H1 (cell line): ENCODE results near the gene ZNF683. TPM values are rescaled to one million over a fixed set of nuclear protein-coding genes. Genes with fewer than 3 reads are reported as not detected.

Experiments
- CTCF ChIA-PET: fragments of 300-600 bp; sonication (Branson Sonifier 250); formaldehyde crosslinking; loops from one replicate; lab custom pipeline; 2021; ENCODE audit not compliant: partially characterized antibody; lab: Charles Lee
- POLR2A ChIA-PET: fragments of 300-600 bp; sonication (Branson Sonifier 250); formaldehyde crosslinking; loops from one replicate; lab custom pipeline; 2021; ENCODE audit warnings: inconsistent platforms; ENCODE audit not compliant: partially characterized antibody; lab: Charles Lee
- DNase-seq, 2 experiments: peaks; one replicate each; pipeline versions ENCODE4 v3.0.0 to v3.0.0-alpha.2; 2010 to 2022; ENCODE audit warnings: low spot score in 2 of 2, low read depth in 1 of 2, mixed read lengths in 1 of 2
- FAIRE-seq: peaks from 2 replicates; lab custom pipeline; 2011; peaks lifted over from hg19 to GRCh38; lab: Jason Lieb, UNC
- H2AFZ ChIP-seq: 2 replicates; pipeline ENCODE4 v1.8.1; 2012; ENCODE audit warnings: low read length, inconsistent platforms
- H2AK5ac ChIP-seq: 2 replicates; pipeline ENCODE4 v1.6.1; 2013; ENCODE audit warnings: low read depth, low read length
- H2BK120ac ChIP-seq: replicated peaks from 2 replicates; pipeline ENCODE3; 2013; ENCODE audit warnings: low read depth, low read length, inconsistent platforms
- H2BK12ac ChIP-seq: 2 replicates; pipeline ENCODE4 v1.6.1; 2013; ENCODE audit warnings: low read depth, low read length
- H2BK15ac ChIP-seq: 2 replicates; pipeline ENCODE4 v1.6.1; 2013; ENCODE audit warnings: low read length
- H2BK20ac ChIP-seq: 2 replicates; pipeline ENCODE4 v1.6.1; 2013; ENCODE audit warnings: low read length
- H2BK5ac ChIP-seq: 2 replicates; pipeline ENCODE4 v1.6.1; 2013; ENCODE audit warnings: low read depth, low read length
- H3K14ac ChIP-seq: 2 replicates; pipeline ENCODE4 v1.6.1; 2013; ENCODE audit warnings: inconsistent platforms; ENCODE audit not compliant: insufficient read length
- H3K18ac ChIP-seq: 2 replicates; pipeline ENCODE4 v1.6.1; 2013; ENCODE audit warnings: low read length; ENCODE audit errors: extremely low read depth
- H3K23ac ChIP-seq: 2 replicates; pipeline ENCODE4 v1.6.1; 2013; ENCODE audit warnings: inconsistent platforms; ENCODE audit not compliant: insufficient read length
- H3K23me2 ChIP-seq: 2 replicates; pipeline ENCODE4 v1.6.1; 2013; ENCODE audit warnings: low read depth, low read length
- H3K27ac ChIP-seq: 2 replicates; pipeline ENCODE4 v1.6.1; 2011; ENCODE audit warnings: low read depth, low read length, inconsistent platforms
- H3K27me3 ChIP-seq, 4 experiments: replicated peaks in 1 of 4; 1 replicate in 1 of 4; 2 replicates in 3 of 4; pipeline versions ENCODE4 v1.6.1 to v1.8.1; 2011 to 2013; ENCODE audit warnings: low read length in 3 of 4, mild to moderate bottlenecking in 3 of 4, inconsistent platforms in 2 of 4, mixed read lengths in 2 of 4, moderate library complexity in 1 of 4; ENCODE audit not compliant: control insufficient read depth in 3 of 4, insufficient read depth in 3 of 4; ENCODE audit errors: extremely low read depth in 1 of 4
- H3K36me3 ChIP-seq, 4 experiments: 2 replicates each; pipeline versions ENCODE4 v1.6.1 to v1.8.1; 2011 to 2013; ENCODE audit warnings: mild to moderate bottlenecking in 4 of 4, low read length in 3 of 4, moderate library complexity in 2 of 4, control low read depth in 1 of 4, inconsistent platforms in 1 of 4; ENCODE audit not compliant: insufficient read depth in 4 of 4, control insufficient read depth in 2 of 4
- H3K4ac ChIP-seq: replicated peaks from 2 replicates; pipeline ENCODE3; 2013; ENCODE audit warnings: low read length, low read depth, mixed read lengths, inconsistent platforms; ENCODE audit not compliant: insufficient read length
- H3K4me1 ChIP-seq, 4 experiments: replicated peaks in 1 of 4; 1 replicate in 1 of 4; 2 replicates in 3 of 4; pipeline versions ENCODE4 v1.6.1 to v1.8.1; 2011 to 2013; ENCODE audit warnings: low read length in 3 of 4, inconsistent platforms in 2 of 4, mixed read lengths in 1 of 4; ENCODE audit not compliant: insufficient read depth in 4 of 4, control insufficient read depth in 3 of 4
- H3K4me2 ChIP-seq, 2 experiments: 2 replicates each; pipeline versions ENCODE4 v1.6.1 to v1.8.1; 2011 to 2013; ENCODE audit warnings: low read depth in 2 of 2, low read length in 2 of 2, control low read depth in 1 of 2, inconsistent platforms in 1 of 2, mild to moderate bottlenecking in 1 of 2; ENCODE audit not compliant: insufficient read depth in 1 of 2
- H3K4me3 ChIP-seq, 4 experiments: fragments of 200-600, 300-600 bp in 1 of 4; sonication (generic), shearing (Covaris generic), sonication (Bioruptor Twin) in 1 of 4; 2 replicates each; pipeline versions ENCODE4 v1.5.1 to v1.8.1; 2011 to 2016; ENCODE audit warnings: low read length in 4 of 4, low read depth in 3 of 4, control low read depth in 2 of 4, inconsistent platforms in 2 of 4, mild to moderate bottlenecking in 2 of 4, mixed read lengths in 1 of 4, moderate library complexity in 1 of 4; ENCODE audit not compliant: insufficient read depth in 2 of 4; ENCODE audit errors: extremely low read depth in 1 of 4
- H3K56ac ChIP-seq: replicated peaks from 2 replicates; pipeline ENCODE3; 2013; ENCODE audit warnings: low read depth, mild to moderate bottlenecking, mixed read lengths, low read length, inconsistent platforms; ENCODE audit not compliant: insufficient read length
- H3K79me1 ChIP-seq: 2 replicates; pipeline ENCODE4 v1.6.1; 2013; ENCODE audit warnings: low read depth, low read length, control low read depth
- H3K79me2 ChIP-seq, 2 experiments: 2 replicates each; pipeline versions ENCODE4 v1.6.1 to v1.8.1; 2012 to 2013; ENCODE audit warnings: low read length in 2 of 2, mild to moderate bottlenecking in 2 of 2, inconsistent platforms in 1 of 2; ENCODE audit not compliant: insufficient read depth in 2 of 2, control insufficient read depth in 1 of 2
- H3K9ac ChIP-seq, 4 experiments: replicated peaks in 1 of 4; 1 replicate in 1 of 4; 2 replicates in 3 of 4; pipeline versions ENCODE4 v1.6.1 to v1.8.1; 2011 to 2013; ENCODE audit warnings: low read depth in 3 of 4, low read length in 3 of 4, control low read depth in 2 of 4, mild to moderate bottlenecking in 2 of 4, moderate library complexity in 2 of 4, inconsistent platforms in 1 of 4; ENCODE audit errors: extremely low read depth in 1 of 4
- H3K9me3 ChIP-seq, 2 experiments: 2 replicates each; pipeline versions ENCODE4 v1.6.1 to v1.8.1; 2012 to 2013; ENCODE audit warnings: mild to moderate bottlenecking in 2 of 2, moderate library complexity in 2 of 2, control low read depth in 1 of 2, inconsistent platforms in 1 of 2, low read depth in 1 of 2, low read length in 1 of 2, mixed read lengths in 1 of 2; ENCODE audit not compliant: insufficient read depth in 2 of 2
- H4K20me1 ChIP-seq, 2 experiments: replicated peaks in 1 of 2; 2 replicates each; pipeline versions ENCODE3 to v1.8.1; 2011 to 2013; ENCODE audit warnings: inconsistent platforms in 2 of 2, low read length in 2 of 2, mild to moderate bottlenecking in 1 of 2; ENCODE audit not compliant: insufficient read depth in 2 of 2, control insufficient read depth in 1 of 2
- H4K5ac ChIP-seq: 2 replicates; pipeline ENCODE4 v1.6.1; 2013; ENCODE audit warnings: low read length, low read depth, mixed read lengths, inconsistent platforms; ENCODE audit not compliant: insufficient read length
- H4K8ac ChIP-seq: 2 replicates; pipeline ENCODE4 v1.8.0; 2013; ENCODE audit warnings: mild to moderate bottlenecking, moderate library complexity, low read length, inconsistent platforms; ENCODE audit not compliant: insufficient read depth; ENCODE audit errors: extremely low read depth
- H4K91ac ChIP-seq: replicated peaks from 2 replicates; pipeline ENCODE3; 2013; ENCODE audit warnings: low read length, mixed read lengths, inconsistent platforms; ENCODE audit not compliant: insufficient read length
- CBX8 ChIP-seq: fragments of 300-800, 300-1000 bp; sonication (generic); IDR thresholded peaks from 2 replicates; pipeline ENCODE4 v1.7.1; 2016; ENCODE audit warnings: low read depth, low read length, borderline replicate concordance
- SAP30 ChIP-seq: fragments of 300-600 bp; sonication (generic); IDR thresholded peaks from 2 replicates; pipeline ENCODE4 v1.7.1; 2012; ENCODE audit warnings: low read length, moderate library complexity, mild to moderate bottlenecking, inconsistent platforms; ENCODE audit not compliant: insufficient read depth, insufficient replicate concordance
- SIX5 ChIP-seq: IDR thresholded peaks from 2 replicates; pipeline ENCODE4 v1.6.1; 2011; ENCODE audit warnings: mild to moderate bottlenecking, low read depth, low read length
- WGBS, 2 experiments: shearing (Covaris generic) in 1 of 2; methylation state at CpG; one replicate each; pipeline versions ENCODE4 v1.1.6 to v1.1.7; 2013 to 2015; ENCODE audit warnings: low lambda C conversion rate in 2 of 2, mixed read lengths in 2 of 2, inconsistent platforms in 1 of 2, low coverage in 1 of 2, missing lambda C conversion rate in 1 of 2; ENCODE audit not compliant: insufficient replicate concordance in 2 of 2, insufficient coverage in 1 of 2, insufficient read length in 1 of 2; ENCODE audit errors: extremely low coverage in 1 of 2, missing lambda C conversion rate in 1 of 2; 5-methylcytosine and 5-hydroxymethylcytosine counted together
- polyA plus RNA-seq, 7 experiments: library from polyadenylated mRNA; depleted of rRNA in 3 of 7; stranded (reverse) in 5 of 7; unstranded in 2 of 7; fragments of >200 nt in 5 of 7; fragments of 200-250 nt in 2 of 7; gene quantifications; 1 replicate in 5 of 7; 2 replicates in 1 of 7; 4 replicates in 1 of 7; pipeline versions ENCODE4 v1.2.1 to v1.2.3, GENCODE V29; 2011 to 2013; ENCODE audit warnings: missing spikeins in 2 of 7, mixed read lengths in 2 of 7
- total RNA-seq: library from RNA; stranded (reverse); fragmentation: NEBNext Ultra II Directional; extraction: Animal tissue kit (Norgen Biotek cat#: 25700); gene quantifications from 2 replicates; pipeline ENCODE4 v1.2.1, GENCODE V29; 2021

The ZNF683 gene
- total and polyA plus RNA-seq, 2 of the 8 experiments (the other 6 are each of a cell fraction or from before 2014, with no cell fraction given) = not detected

DNA sequence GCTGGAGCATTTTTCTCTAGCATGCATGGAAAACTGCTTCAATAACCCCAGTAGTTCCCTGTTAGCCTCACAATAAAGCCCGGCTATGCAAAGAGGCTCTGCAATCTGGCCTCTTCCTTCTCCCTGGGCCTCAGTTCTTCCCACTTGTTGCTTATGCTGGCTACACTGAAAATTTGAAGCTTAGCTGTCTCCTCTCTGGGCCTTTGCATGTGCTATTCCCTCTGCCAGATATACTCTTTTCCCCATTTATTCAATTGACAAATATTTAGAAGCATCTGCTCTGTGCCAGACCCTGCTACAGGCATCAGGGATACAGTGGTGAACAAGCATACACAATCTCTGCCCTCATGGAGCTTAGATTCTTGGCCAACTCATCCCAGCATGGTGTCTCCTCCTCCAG is 33.9 kb downstream of the ZNF683 start:
- Histone ChIP-seq H2BK5ac (no peak overlapping the region), H3K79me1 (no peaks in the 10 kb centered on the region), H3K9ac (no peak overlapping the region), H4K20me1 (no peaks in the 10 kb centered on the region), H3K4me3 (no peak overlapping the region), H3K18ac (no peak overlapping the region), H2AFZ (no peak overlapping the region), H3K23me2 (peaks cover 8% of the 10 kb centered on the region; the same call in 1 of the 2 replicates), H3K23ac (no peak overlapping the region), H2AK5ac (no peak overlapping the region), H3K4me1 (peaks cover 3 to 12% (median 6%) of the 10 kb centered on the region in 4 experiments)
- CTCF ChIA-PET = interaction anchor here (0.6 to 57.0 kb wide), 15 partner anchors 9 to 482 kb away, joined by 3 to 1530 read pairs (median 4); partner anchors contain the start of genes SH3BGRL3 and UBXN11
- DNase-seq (no peak), FAIRE-seq (no peak)
- no peak for TF ChIP-seq CBX8
- no peak for TF ChIP-seq SIX5
- TF ChIP-seq SAP30 = no peak
- TF ChIP-seq, all 59 proteins: peak for 0
- Histone ChIP-seq H3K56ac (no peak overlapping the region), H3K4me2 (no peak overlapping the region), H2BK12ac (0 out of 2 replicates have a peak overlapping the region, but pooled peaks have one; percentile 2), H3K79me2 (no peaks in the 10 kb centered on the region), H4K5ac (no peak overlapping the region), H3K9me3 (no peaks in the 10 kb centered on the region), H3K36me3 (no peaks in the 10 kb centered on the region), H4K8ac (no peak overlapping the region), H2BK15ac (no peak overlapping the region), H2BK20ac (no peak overlapping the region), H3K27me3 (peaks cover 0 to 11% (median 5%) of the 10 kb centered on the region in 4 experiments; a peak in 5 of 7 replicates), H3K14ac (no peak overlapping the region), H2BK120ac (no peak overlapping the region), H3K4ac (no peak overlapping the region), H4K91ac (no peak overlapping the region), H3K27ac (no peak overlapping the region)
- 86% methylated on average over 1 of the region's 1 CpG; no CpG with 5 or more reads in 1 of the 2 experiments for WGBS, 2 experiments
- POLR2A ChIA-PET = interaction anchor here (4.4 to 6.1 kb wide), 2 partner anchors 10 to 73 kb away, joined by 32 to 44 read pairs; partner anchors contain the start of gene LIN28A
